SIG-M5 (cell line): ENCODE measurements around the gene AIFM1.
"Not testable (repeated sequence)": the region's sequence is repeated elsewhere in the genome, so short reads cannot be mapped to it uniquely, and the experiment has no call there.

Source experiments
- DNase-seq: peaks from one replicate; lab custom pipeline; 2025; lab: John Stamatoyannopoulos, UW

Gene AIFM1

DNA sequence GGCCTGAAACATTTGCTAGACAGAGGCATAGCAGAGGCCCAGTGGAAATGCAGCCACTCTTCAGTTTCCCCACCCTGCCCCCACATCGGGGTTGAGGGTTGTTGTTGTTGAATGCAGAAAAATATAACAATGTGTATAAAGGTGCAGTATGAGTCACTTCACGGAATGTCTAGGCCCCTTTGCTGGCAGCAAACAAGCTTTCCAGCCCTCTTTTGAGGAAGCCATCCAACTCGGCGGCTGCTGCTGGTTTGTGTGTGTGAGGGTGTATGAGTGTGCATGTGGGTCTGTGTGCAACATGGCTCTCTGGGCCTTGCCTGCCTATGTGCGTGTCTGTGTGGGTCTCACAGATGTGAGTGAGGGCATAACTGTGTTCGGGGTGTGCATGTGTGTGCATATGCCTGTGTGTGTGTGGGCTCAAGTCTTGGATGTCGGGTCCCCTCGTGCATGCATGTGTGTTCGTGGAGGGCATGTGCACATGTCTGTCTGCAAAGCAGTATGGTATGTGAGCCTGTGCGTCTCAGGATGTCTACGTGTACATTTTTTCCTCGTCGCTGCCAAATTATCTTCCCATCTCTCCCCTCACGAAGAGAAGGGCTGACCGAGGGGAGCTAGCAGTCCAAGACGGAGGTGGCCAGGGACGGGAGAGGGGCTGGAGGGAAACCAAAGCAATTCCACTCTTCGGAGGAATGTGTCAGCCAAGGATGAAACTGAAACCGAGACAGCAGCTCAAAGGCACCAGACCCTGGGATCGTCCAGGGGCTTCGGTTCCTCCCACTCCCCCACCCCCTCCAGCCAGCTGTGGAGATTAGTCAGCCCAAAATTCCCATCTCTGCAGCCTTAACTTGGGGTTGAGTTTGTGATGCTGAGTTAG is 47.0 kb downstream of the AIFM1 start:
- no peak for DNase-seq

DNA sequence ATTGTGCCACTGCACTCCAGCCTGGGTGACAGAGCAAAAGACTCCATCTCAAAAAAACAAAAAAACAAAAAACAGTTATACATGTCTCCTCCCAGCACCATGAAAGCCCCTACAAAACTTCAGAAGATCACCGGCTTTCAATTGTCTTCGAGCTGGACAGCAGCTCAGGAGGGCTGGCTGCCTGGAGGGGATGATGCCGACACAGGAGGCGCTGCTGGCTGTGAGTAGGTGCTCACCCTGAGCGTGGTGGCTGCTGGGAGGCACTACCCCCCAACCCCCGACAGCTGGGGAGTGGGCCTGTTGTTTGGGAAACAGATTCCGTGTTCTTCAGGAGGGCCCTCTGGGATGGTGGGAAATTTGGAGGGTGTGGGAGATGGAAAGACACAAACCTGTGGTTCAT is 48.5 kb downstream of the AIFM1 start:
- DNase-seq = no peak

DNA sequence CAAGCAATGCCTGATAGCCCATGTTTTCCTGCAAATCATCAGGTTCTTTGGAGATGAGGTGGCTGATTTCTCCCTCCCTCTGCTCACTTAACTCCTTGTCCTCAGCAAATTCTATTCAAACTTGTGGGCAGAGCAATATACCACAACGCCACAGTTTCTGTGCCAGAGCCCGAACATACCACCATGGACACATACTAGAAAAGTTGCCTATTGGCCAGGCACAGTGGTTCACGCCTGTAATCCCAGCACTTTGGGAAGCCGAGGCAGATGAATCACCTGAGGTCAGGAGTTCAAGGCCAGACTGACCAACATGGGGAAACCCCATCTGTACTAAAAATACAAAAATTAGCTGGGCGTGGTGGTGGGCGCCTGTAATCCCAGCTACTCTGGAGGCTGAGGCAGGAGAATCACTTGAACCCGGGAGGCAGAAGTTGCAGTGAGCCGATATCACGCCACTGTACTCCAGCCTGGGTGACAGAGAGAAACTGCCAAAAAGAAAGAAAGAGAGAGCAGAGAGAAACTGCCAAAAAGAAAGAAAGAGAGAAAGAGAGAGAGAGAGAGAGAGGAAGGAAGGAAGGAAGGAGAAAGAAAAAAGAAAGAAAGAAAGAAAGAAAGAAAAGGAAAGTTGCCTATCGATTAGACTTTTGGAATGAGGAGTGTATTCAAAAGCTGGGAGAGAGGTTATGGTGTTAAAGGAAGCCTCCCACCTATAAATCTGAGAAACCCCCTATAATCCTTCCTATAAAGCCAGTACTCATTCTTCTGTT is 50.3 kb downstream of the AIFM1 start:
- DNase-seq = not testable (repeated sequence)

DNA sequence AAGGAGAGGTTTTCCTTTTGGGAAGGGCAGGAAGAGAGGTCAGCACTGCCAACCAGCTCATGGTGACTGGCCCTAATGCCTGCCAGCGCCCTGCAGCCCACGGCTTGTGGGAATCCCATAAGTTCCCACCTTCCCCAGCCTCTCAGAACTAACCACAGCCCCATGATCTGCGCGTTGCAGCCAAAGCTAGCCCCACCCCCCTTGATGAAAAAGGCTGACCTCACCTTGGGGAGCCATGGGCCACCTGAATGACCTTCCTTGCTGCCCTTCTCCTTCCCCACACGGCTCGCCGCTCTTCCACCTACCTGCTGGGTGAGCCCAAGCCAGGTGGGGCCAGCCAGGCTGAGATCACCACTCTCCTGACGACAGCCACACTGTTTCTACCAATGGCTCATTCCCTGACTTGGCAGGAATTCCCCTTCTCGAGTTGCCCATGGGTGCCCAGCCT is 51.5 kb downstream of the AIFM1 start:
- no peak for DNase-seq

DNA sequence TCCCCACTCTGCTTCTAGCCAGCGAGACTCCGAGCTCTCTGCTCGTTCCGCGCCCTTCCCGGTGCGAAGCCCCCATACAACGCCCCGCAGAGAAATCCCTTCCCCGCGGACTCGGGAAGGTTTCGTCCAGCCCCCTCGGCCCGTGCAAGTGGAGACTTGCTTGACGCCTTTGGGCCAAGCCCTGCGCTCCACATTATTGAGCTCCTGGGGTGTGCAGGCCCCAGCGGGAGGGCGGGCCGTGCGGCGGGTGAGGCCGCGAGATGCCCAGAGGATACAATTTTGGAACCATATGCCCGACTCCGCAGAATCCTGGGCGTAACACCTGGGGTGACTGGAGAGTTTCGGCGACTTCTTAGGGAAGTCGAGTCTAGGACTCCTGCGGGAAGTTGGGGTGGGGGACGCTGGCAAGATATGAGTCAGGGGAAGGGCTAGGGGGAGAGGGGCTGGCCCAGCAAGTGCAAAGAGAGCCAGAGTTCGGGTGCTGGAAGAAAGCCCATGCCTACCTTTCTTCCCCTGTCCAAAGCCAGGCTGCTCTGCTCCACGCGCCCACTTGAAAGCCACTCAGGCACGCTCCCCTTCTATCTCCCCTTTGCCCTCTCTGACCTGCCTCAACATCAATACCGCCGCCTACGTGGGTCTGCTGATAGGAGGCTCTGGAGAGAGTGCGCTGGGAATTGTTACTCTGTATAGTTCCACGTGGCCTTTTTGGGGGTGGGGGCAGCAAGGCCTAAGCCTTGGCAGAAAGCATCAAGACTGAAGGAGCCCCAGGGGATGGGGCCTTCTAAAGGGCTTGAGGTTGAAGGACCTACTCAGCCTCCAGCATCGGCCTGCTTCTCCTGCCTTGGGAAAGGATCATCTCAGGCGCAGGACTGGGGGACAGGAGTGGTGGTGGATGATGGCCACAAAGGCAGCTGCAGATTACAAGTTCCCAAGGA is 54.2 kb downstream of the AIFM1 start:
- no peak for DNase-seq

DNA sequence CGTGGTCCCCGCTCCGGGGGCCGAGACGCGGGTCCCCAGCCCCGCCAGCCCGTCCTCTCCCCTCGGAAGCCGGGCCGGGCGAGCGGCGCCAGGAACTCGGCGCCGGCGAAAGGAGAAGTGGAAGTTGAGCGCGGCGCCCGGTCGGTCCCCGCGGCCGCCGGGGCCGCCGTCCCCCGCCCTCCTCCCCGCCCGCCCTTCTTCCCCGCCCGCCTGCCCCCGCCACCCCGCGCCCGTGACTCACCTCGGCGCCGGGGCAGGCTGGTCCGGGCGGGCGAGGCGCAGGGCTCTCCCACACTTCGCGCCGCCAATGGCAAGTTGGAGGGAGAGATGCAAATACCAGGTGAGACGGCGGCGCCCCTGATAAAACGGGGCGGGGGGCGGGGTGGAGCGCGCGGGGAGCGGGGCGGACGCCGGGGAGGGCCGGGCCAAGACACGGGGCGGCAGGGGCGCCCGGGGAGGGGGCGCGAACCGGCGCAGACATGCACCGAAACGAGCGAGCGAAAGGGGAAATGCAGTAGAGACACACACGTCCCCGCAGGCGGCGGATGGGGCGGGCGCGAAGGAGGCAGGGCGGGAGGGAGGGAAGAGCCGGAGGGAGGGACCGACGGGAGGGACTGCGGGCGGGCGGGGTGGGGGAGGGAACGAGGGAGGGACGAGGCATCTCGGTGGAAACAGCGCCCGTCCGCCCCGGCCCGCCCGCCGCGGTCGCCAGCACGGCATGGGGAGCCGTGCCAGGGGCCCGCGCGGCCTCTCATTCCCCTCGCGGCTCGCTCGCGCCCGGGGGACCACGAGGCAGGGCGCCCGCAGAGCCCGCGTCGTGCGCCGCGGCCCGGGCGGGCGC is 55.0 kb downstream of the AIFM1 start, which contains the start of gene ELF4:
TSS of gene ELF4 (minus strand) at position 119 of the 841 bp plus-strand sequence. CDS start 29,167 bp downstream, outside the sequence.
- DNase-seq = peak; percentile 13

DNA sequence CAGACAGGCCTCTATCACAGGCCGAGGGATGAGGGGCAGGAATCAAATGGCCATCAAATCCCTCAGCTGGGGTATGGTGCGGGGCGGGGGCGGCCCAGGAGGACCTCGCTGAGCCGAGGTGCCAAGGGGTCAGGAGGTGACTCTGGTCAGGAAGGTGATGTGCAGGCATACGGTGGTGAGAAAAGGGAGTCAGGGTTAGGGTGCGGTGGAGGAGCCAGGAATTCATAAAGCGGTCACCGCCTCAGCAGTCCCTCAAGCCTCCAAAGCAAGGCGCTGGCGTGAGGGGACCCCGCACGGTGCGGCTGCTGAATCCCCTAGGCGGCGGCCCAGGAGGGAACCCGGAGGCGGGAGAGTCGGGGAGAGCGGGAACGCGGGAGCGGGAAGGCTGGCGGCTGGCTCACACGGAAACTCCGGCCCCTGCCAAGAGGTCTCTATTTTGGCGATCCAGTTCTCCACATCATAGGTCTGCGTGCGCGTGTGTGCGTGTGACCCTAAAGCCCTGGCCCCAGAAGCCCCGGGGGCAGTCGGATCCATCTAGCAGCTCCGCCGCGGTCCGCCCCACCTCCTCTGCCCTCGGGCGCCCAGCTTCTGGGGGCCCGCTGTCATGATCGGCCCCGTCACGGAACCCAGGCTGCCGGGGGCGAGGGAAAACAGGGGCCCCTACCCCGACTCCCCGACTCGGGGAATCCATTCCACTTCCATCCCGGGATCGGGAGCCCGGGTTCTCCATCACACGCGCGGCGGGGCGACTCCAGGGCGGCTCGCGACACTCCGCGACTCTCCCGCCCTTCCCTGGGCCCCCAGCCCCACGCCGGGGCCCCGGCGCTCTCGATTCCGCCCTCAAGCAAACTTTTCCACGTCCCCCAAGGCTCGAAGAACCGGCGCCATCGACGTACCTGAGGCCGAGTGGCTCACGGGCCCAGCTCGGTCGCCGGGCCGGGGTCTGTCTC is 55.9 kb downstream of the AIFM1 start:
- DNase-seq = no peak

DNA sequence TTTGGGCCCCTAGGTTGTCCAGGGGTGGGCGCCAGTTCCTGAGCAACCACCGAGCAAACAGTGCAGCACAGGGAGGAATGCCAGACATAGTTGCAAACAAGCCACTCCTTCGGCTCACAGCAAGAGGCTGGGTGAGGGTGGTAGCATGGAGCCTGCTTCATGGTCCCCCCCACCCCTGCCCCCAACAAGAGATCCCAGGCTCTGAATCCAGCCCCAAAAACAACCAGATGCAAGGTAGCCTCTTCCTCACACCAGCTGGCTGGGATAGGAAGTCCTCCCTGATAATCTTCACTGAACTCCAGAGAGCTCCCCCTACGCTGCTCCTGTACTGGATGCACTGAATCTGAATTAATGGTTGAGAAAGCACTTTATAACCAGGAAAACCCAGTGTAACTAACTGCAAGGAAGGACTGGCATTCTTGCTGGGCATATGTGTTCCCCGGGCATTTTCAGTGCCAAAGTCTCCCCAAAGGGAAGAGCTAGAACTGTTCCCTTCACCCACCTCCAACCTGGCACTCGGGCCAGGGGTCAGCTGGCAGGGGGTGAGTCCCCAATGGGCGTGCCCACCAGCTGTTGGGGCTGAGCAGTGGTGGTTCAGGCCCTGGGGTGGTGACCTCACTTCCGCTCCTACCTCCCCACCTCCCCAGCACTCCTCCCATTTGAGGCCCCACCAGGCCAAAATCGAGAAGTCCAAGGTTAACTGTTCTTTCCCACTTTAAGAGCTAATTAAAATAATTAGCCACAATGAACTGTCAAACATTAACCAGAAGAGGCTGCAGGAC is 56.8 kb downstream of the AIFM1 start:
- no peak for DNase-seq

DNA sequence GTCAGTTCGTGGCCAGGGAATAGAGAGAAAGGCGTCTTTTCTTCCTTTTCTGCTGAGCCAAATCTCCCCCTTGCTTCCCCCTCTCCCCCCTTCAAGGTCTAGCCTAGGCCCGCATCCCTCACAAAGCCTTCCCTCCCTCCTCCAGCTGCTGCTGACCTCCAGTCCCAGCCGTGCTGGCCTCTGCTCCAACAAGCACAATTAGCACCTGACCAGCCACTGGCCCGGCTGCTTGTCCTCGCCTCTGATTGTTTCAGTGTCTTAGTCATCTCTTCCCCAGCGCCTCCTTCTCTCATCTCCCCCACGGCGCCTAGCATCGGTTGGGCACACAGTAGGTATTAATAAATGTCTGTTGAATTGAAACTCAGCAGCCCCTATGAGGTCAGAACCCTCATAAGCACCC is 59.6 kb downstream of the AIFM1 start:
- DNase-seq = no peak

DNA sequence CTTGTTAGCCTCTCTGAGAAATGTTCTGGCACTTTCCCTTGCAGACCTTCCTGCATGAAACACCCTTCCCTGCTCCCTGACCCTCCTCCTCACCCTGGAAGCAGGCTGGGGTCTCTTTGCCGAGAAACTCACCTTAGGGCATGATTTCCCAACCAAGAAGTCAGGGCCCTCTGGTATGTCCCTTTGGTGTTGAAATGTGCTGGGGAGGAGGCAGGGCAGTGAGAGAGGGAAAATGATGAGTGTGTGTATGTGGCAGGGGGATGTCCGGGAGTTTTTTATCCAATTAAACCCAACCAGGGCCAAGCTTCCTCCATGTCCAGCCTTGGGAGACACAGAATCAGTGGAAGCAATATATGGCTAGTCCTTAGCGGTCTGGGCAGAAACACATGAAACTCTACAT is 60.4 kb downstream of the AIFM1 start:
- no peak for DNase-seq

DNA sequence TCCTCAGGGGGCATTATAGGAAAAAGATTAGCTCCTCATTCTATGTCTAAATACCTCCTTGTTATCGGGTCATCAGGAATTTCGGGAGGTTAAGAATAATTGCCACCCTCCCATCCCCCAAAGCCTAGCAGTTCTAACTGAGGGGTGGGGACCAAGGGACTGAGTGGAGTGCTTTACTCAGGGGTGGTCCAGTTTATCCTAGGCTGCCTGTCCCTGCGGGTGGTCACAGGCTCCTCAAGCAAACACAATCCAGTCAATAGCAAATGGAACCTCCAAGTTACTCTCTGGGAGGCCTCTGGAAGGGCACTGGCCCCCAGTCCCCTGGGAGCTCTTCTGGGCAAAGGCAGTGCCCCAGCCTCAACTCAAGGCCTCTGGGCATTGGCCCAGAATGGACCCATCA is 62.0 kb downstream of the AIFM1 start:
- no peak for DNase-seq

DNA sequence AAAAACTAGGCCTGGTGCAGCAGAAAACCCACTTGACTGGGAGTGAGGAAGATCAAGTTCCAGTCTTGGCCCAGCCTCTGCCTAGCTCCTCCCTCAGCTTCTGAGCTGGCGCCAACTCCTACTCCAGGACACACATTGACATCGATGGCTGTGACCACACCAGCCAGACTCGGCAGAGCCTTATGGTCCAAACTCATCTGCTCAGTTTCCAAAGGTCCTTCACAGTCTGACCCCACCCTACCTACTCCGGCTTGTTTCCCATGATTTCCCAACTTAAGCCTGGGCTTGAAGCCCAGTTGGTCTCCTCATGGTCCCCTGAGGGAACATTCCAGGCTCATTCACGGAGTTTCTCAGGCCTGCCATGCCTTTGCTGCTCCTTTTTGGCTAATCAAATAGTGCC is 65.5 kb downstream of the AIFM1 start:
- DNase-seq = no peak

DNA sequence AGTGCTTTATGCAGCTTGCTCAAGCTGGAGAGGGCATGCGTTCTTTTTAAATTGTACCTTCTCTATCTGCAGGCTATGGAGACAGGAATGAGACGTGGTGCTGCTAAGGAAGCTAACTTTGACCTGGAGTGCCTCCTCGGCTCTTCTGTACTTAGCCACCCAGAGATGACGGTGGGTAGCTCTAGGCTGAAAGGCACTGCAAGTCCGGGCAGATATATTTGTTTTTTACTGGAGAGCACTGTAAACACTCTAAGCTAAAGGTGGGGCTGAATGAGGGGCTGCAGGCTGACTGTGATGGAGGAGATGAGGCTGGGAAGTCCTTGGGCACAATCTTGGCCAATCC is 67.5 kb downstream of the AIFM1 start:
- no peak for DNase-seq

DNA sequence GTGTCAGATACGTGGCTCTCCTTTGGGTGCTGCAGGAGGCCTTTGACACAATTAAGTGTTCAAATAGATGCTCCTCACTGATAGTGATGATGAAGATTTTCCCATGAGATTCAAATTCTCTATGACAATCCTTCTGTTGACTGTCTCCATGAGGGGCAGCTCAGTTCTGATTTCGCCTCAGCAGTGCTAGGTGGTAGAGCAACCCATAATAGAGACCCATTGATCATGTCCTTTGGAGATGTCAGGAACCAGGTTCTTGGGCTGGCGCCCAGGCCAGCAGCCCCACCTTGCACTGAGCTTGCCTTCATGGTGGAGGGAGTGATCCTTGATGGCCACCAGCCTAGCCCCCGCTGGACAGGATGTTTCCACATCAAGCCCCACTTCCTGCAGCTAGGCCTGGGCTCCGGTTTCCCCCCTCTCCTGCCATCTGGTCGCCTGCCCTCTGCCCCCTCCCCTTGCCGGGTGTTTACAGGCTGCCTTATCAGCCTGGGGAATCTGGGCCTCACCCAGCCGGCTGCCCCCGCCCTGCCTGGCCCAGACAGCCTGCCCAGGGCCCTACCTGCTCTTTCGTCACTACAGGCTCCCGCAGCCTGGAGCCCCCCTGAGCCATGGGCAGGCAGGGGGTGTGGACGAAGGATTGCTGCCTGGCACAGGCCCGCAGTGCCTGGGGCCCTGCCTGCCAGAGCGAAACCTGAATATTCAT is 68.0 kb downstream of the AIFM1 start:
- no peak for DNase-seq

DNA sequence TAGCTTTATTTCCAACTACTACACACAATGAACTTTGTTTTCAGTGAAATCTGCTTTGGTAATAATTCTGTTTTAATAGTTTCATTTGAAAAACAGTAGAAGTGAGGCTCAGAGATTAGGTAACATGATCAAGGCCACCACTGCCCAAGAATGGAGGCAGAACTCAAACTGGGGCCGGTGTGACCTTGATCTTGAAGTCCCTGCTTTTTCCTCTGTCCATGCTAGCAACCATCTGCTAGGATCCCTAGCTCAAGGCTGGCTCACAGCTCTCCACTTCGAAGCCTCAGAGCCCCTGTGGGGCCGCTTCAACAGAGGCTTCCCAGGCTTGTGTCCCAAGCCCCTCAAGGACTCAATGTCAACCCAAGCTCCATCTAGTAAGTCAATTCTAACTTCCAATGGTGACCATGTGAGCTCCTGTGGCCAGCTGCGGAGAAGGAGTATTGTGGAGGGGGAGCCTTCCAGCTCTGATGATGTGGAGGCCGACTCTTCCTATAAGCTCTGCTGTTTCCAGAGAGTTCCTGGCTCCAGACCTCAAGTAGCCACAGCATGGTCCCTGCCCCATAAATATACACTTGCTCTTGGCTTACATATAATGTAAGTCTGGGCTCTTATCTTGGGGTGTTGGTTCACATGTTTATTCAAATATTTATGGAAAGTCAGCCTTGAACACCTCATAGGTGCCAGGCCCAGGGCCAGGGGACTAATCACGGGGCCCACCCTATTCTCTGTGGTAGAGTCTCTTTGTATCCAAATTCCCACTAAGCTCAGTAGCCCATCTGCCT is 70.2 kb downstream of the AIFM1 start:
- no peak for DNase-seq

DNA sequence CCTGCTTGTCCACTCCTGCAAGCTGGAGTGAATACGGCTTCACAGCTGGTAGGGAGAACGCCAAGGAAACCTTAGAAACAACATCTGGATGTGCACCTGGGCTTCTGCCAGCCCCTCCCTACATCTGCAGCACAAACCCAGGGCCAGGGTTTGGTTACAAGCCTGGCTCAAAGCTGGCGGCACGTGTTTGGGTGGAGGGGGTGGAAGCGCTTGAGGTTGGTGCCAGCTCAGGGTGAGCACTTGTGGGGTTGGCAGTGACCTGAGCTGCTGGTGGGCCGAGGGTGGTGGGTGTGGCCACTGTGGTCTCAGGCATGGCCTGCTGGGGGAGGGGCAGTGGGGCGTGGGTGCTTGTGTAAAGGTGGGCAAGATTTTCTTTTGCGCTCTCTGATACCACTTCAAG is 70.9 kb downstream of the AIFM1 start:
- DNase-seq = no peak

DNA sequence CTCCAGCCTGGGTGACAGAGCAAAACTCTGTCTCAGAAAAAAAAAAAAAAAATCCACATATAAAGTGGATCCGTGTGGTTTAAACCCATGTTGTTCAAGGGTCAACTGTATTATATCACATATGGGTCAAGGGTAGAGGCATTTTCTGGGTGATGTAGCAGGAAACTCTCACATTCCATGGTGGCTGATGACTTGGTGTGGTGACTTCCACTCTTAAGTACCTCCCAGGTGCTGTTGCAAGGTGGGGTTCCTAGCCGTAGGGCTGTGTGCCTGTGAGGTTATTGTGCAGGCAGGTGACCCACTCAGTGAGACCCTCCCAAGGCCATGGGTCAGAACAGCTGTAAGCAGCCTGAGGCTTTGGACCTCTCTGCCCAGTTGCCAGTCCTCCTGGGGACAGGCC is 72.4 kb downstream of the AIFM1 start:
- no peak for DNase-seq

DNA sequence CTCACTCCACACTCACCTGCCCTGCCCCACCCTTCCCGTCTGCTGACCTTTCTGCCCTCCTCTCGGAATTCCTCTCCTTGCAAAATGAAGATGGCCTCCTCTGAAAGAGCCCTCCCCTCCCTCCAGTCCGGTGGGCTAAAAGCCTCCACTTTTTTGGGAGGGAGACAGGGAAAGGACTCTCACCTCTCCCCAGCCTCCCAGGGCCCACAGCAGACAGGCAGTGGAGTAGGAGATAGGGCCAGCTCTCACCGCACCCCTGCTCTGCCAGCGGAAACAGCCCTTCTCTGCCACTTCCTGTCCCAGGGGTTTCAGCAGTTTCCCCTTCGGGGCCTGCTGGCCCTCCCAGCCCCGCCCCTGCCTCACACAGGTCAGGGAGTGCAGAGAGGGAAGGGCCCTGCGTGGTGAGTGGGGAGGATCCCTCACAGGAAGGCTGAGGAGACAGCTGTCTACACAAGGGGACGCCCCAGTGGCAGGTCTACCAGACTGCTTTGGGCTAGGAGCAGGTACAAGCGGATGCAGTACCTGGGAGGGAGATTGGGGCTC is 73.6 kb downstream of the AIFM1 start:
- DNase-seq = no peak
